B cell (primary cell): ENCODE results near the gene EFCAB10.

Experiments
- CTCF ChIP-seq: fragments of 200-600 bp; IDR thresholded peaks from one replicate; pipeline ENCODE4 v1.8.0; 2022; ENCODE audit warnings: antibody characterized with exemption, mild to moderate bottlenecking
- EZH2 ChIP-seq: IDR thresholded peaks from 2 replicates; pipeline ENCODE4 v1.6.1; 2012; ENCODE audit warnings: borderline replicate concordance, low read depth, mild to moderate bottlenecking, moderate library complexity, low read length; ENCODE audit not compliant: insufficient read depth, poor library complexity, severe bottlenecking

GRCh38 chr7:105613611-105614330 is 32.5 kb upstream of the EFCAB10 start:
- TF ChIP-seq CTCF (no peak), EZH2 (no peak)
